ENCODE measurements around the gene GCKR. TPM values are rescaled to one million over a fixed set of nuclear protein-coding genes. Genes with fewer than 3 reads are reported as not detected.

GCKR gene
- total and polyA plus RNA-seq, 2 donors (not counting 3 experiments of a cell fraction or from before 2014, with no cell fraction given), result 0.27 to 0.52 TPM

DNA sequence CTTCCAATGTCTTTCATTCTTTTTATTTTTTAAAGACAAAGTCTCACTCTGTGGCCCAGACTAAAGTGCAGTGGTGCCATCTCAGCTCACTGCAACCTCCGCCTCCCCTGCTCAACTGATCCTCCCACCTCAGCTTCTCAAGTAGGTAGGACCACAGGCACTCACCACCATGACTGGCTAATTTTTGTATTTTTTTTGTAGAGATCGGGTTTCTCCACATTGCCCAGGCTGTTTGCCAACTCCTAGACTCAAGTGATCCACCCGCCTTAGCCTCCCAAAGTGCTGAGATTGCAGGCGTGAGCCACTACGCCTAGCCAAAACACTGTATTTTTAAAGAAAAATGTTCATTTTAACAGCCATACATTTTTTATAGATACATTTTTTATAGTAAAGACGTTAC, 12.7 kb downstream of the GCKR start:
- ChIA-PET POLR2A (no interaction called here), CTCF (interaction anchor here (0.8 to 1.2 kb wide), 2 partner anchors 12 to 14 kb away, joined by 3 to 4 read pairs; partner anchors contain the start of genes FNDC4 and GCKR)
- intact Hi-C loops (cut with micrococcal nuclease), result no loop called here
- H3K4me1 ChIP-seq (ENCODE audit: control insufficient read depth, extremely low read depth, insufficient read depth, low read length), result no peaks in the 10 kb centered on the region
- no peak for DNase-seq (ENCODE audit: low read depth, low spot score)
- H3K36me3 ChIP-seq (ENCODE audit: control insufficient read depth in 2 of 2, extremely low read depth in 1 of 2, insufficient read depth in 2 of 2, low read length in 2 of 2), result no peaks in the 10 kb centered on the region
- no peaks in the 10 kb centered on the region for H3K9me3 ChIP-seq (replicated peaks; ENCODE audit: control insufficient read depth, insufficient read depth, low read length)
- FAIRE-seq, result peak; percentile 37
- no peaks in the 10 kb centered on the region for H3K79me2 ChIP-seq (ENCODE audit: control insufficient read depth, insufficient read depth, low read length)
- no peak overlapping the region for H2AFZ ChIP-seq (ENCODE audit: low read depth, low read length)
- dilution Hi-C loops (cut with MboI; ENCODE audit: extremely low pct_ligation_motif_present, low sequenced_read_pairs), result no loop called here
- H3K27ac ChIP-seq (ENCODE audit: insufficient read depth, low read depth, low read length), result no peak overlapping the region
- no peak overlapping the region for H3K4me3 ChIP-seq (replicated peaks in 1 of 3; ENCODE audit: insufficient read depth in 1 of 3, low read depth in 1 of 3, low read length in 3 of 3)
- no peaks in the 10 kb centered on the region for H3K9me1 ChIP-seq (replicated peaks; ENCODE audit: control insufficient read depth, extremely low read depth, insufficient read depth, low read length)
- BruUV-seq (replicated peaks), result no TSS peak
- TF ChIP-seq, protein P1, sequence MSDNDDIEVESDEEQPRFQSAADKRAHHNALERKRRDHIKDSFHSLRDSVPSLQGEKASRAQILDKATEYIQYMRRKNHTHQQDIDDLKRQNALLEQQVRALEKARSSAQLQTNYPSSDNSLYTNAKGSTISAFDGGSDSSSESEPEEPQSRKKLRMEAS (IDR thresholded peaks at IDR 0.05; ENCODE audit: insufficient read depth, insufficient read length), result no peak
- TF ChIP-seq, protein P2, sequence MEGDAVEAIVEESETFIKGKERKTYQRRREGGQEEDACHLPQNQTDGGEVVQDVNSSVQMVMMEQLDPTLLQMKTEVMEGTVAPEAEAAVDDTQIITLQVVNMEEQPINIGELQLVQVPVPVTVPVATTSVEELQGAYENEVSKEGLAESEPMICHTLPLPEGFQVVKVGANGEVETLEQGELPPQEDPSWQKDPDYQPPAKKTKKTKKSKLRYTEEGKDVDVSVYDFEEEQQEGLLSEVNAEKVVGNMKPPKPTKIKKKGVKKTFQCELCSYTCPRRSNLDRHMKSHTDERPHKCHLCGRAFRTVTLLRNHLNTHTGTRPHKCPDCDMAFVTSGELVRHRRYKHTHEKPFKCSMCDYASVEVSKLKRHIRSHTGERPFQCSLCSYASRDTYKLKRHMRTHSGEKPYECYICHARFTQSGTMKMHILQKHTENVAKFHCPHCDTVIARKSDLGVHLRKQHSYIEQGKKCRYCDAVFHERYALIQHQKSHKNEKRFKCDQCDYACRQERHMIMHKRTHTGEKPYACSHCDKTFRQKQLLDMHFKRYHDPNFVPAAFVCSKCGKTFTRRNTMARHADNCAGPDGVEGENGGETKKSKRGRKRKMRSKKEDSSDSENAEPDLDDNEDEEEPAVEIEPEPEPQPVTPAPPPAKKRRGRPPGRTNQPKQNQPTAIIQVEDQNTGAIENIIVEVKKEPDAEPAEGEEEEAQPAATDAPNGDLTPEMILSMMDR (IDR thresholded peaks at IDR 0.05; ENCODE audit: extremely low read depth in 1 of 2, insufficient read depth in 1 of 2, low read depth in 1 of 2, low read length in 2 of 2), result no peak
- TF ChIP-seq FOS (IDR thresholded peaks at IDR 0.05; ENCODE audit: borderline replicate concordance, insufficient read depth, low read length) (no peak), GATA2 (IDR thresholded peaks at IDR 0.05; ENCODE audit: insufficient read depth, insufficient read length, low read depth, low read length) (no peak), POLR2AphosphoS5 (IDR thresholded peaks at IDR 0.05; ENCODE audit: insufficient read depth, low read depth, low read length) (no peak), EZH2 (IDR thresholded peaks at IDR 0.05; ENCODE audit: borderline replicate concordance, low read depth, low read length, severe bottlenecking) (no peak), JUN (IDR thresholded peaks at IDR 0.05; ENCODE audit: borderline replicate concordance, insufficient read depth, insufficient read length, low read depth) (no peak), MYC (IDR thresholded peaks at IDR 0.05; ENCODE audit: low read depth, low read length) (no peak), POLR2A (IDR thresholded peaks at IDR 0.05; ENCODE audit: low read depth, low read length) (no peak)
- H3K9ac ChIP-seq (replicated peaks; ENCODE audit: extremely low read depth, insufficient read depth, low read length), result no peak overlapping the region
- H3K27me3 ChIP-seq (ENCODE audit: control insufficient read depth in 2 of 2, insufficient read depth in 2 of 2, low read length in 2 of 2), result no peaks in the 10 kb centered on the region
- H4K20me1 ChIP-seq (replicated peaks; ENCODE audit: control insufficient read depth, extremely low read depth, insufficient read depth, low read length), result no peaks in the 10 kb centered on the region
- H3K4me2 ChIP-seq (ENCODE audit: insufficient read depth, low read length), result no peak overlapping the region
